ENCODE results near the gene PIP4P1.

- TF ChIP-seq, protein P1, sequence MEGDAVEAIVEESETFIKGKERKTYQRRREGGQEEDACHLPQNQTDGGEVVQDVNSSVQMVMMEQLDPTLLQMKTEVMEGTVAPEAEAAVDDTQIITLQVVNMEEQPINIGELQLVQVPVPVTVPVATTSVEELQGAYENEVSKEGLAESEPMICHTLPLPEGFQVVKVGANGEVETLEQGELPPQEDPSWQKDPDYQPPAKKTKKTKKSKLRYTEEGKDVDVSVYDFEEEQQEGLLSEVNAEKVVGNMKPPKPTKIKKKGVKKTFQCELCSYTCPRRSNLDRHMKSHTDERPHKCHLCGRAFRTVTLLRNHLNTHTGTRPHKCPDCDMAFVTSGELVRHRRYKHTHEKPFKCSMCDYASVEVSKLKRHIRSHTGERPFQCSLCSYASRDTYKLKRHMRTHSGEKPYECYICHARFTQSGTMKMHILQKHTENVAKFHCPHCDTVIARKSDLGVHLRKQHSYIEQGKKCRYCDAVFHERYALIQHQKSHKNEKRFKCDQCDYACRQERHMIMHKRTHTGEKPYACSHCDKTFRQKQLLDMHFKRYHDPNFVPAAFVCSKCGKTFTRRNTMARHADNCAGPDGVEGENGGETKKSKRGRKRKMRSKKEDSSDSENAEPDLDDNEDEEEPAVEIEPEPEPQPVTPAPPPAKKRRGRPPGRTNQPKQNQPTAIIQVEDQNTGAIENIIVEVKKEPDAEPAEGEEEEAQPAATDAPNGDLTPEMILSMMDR (conservative IDR thresholded peaks at IDR 0.05; ENCODE audit: low read depth, low read length), result no peak
- no peak for TF ChIP-seq EZH2phosphoT487 (IDR thresholded peaks at IDR 0.05; ENCODE audit: borderline replicate concordance, low read length)
Measured at GRCh38 chr14:20424851-20425250, 36.4 kb downstream of the PIP4P1 start.
